COLO668 (cell line): Measurements from ENCODE around the gene PNMA8C.

ENCODE experiments used
- DNase-seq: peaks from one replicate; lab custom pipeline; 2025; ENCODE audit not compliant: unreplicated experiment; lab: John Stamatoyannopoulos, UW

Gene PNMA8C

DNA sequence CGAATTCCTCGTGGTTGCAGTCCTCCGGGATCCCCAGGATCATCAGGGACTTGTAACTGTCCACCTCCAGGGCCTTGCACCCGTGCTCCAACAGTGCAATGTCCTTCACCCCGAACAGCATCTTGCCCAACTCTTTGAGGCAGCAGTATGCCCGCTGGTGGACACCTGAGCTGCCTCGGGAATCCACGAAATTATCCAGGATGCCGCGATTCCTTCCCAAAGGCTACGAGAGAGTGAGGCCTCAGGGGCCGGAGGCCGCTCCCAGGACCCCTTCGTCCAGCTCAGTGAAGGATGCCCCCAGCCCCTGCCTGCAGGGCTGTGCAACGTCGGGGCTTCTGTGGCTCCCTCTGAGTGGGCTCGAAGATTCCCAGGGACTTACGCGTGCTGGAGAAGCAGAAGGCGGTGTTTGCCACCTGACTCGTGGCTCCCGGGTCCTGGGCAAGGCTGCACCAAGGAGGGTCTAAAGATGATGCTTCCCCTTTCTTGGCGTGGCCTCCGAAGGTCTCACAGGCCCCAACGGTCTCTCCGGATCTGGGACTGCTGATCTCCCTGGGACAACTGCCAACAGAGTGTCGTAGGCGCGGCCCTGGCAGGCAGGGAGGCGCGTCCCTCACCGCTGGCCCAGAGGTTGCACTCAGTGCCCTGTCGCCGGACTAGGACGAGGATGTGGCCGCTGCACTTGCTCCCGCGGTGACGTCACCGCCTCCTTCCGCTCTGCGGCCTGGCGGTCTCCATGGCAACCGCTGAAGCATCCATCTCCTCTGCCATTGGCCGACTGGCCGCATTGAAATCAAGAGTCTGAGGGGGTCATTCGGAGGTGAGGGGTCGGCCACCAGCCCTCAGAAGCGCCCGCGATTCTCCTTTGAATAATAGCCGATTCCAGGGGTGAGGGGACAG, at the start of gene PNMA8C:
Gene PNMA8C, minus strand, starts transcription at position 698 of the 897 bp plus-strand sequence. Its CDS starts 577 bp downstream, at position 121.
- DNase-seq: peak; percentile 63

- DNase-seq: no peak
Observed at GRCh38 chr19:46475986-46476385, 47.2 kb upstream of the PNMA8C start.

GRCh38 chr19:46474211-46474610, 45.5 kb upstream of the PNMA8C start:
- DNase-seq: no peak

DNA sequence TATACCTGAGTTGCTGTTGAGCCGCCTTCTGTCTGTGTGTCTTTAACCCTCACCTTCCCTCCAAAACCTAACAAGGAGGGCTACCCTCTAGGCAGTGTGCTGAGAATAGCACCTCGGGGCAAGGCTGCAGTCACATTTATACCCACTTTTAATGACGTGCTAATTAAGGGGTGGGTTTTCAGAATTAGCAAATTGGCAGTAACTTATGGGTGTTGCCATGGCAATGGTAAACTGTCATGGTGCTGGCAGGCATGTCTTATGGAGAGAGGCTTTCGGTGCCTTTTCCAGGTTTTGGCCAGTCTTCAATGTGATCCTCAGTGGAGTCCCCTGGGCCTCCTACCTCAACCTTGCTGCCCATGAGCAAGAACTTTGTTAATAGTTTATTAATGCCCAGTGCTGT, 43.9 kb upstream of the PNMA8C start:
- no peak for DNase-seq

GRCh38 chr19:46471811-46472543, 43.2 kb upstream of the PNMA8C start:
- DNase-seq: no peak

- DNase-seq: peak; percentile 55
Observed at GRCh38 chr19:46471116-46471733, 42.5 kb upstream of the PNMA8C start, which contains the start of gene PNMA8A. Gene PNMA8A (minus strand): TSS chr19:46471563. CDS start chr19:46471035, 528 bp downstream.

DNA sequence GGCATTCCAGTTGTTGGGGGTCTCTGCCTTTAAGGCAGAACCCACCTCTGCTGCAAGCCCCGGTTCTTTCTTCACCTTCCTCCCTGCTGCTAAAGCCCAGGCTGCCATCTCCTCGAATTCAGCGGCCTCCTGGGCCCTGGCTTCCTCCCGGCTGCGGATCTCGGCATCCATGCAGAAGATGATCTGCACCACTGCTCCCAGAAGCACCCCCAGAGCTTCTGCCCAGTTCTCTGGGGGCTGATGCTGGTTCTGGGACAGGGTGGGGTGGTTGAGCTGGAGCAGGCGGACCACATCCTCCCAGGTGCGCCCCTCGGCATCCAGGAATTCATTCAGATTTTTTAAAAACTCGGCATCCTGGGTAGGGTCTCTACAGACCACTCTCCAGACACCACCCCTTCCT, 41.6 kb upstream of the PNMA8C start:
- DNase-seq: no peak

GRCh38 chr19:46469541-46470185, 40.9 kb upstream of the PNMA8C start:
- DNase-seq: no peak

DNA sequence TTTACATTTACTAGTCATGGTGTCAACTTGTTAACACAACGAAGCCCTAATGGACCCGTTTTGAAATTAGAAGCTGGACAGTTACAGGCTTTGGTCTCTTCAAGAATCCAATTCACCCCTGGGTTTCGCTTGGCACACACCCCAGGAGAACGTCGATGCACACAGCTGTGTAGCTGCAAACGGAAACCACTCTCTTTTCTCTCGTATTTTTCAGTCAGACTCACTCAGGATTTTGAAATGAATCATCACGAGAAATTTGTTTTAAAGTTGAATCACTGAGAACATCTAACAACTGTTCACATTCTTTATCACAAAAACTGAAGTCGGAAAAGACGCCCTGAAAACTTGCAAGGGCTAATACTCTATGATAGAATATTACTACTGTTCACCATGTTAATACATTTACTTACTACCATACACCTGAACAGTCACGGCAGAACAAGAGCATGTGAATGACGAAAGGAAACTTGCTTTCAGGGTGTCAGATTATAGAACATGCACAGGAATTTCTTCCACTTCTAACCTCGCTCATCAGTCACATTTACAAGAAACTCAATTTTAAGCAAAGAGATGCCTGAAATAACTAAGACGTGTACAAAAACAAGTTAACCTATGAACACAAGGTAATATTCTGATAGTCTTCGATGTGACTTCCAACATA, 37.9 kb upstream of the PNMA8C start:
- no peak for DNase-seq

DNA sequence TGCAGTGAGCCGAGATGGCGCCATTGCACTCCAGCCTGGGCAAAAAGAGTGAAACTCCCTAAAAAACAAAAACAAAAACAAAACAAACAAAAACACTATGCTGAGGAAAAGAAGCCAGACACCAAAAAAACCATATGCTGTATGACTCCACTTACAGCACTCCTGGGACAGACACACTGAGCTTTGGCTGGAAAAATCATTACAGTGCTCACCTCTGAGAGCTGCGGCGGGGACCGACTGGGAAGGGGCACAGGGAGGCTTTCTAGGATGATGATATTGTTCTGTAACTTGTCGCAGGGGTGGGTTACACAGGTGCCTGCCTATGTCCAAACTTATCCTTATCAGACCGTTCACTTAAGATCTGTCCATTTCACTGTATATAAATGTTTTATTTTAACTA, 34.8 kb upstream of the PNMA8C start:
- no peak for DNase-seq

DNA sequence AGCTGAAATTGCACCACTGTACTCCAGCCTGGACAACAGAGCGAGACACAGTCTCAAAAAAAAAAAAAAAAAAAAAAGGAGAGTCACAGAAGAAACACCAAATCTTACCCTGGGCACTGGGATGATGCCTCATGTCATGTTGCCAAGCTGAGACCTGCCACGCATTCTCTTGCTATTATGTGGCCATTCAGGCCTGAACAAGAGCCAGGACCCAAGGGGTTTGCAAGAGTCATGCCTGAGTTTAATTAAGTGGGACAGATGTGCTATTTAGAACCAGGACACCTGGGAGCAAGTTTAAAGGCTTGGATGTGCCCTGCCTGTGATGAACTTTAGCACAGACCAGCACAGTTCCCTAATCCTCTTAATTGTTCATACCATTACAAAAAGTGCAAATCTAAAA, 32.8 kb upstream of the PNMA8C start:
- DNase-seq: no peak

- no peak for DNase-seq
Observed at GRCh38 chr19:46460981-46461380, 32.2 kb upstream of the PNMA8C start.

- DNase-seq: no peak
Observed at GRCh38 chr19:46460055-46460454, 31.3 kb upstream of the PNMA8C start.

- DNase-seq: no peak
Observed at GRCh38 chr19:46456930-46457329, 28.2 kb upstream of the PNMA8C start.

DNA sequence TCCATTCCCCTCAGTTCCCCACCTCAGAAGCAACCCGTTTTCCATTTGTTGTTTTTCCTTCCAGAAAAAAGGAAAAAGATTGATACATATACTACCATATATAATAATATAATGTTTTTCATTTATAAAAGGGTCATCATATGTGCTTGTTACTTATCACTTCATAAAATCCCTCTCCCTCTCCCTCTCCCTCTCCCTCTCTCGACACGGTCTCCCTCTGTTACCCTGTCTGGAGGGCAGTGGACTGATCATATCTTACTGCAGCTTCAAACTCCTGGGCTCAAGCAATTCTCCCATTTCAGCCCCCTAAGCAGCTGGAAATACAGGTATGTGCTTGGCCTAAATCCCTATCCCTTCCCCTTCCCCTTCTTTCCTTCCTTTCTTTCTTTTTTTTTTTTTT, 25.5 kb upstream of the PNMA8C start:
- DNase-seq: no peak

- no peak for DNase-seq
Observed at GRCh38 chr19:46453661-46454060, 24.9 kb upstream of the PNMA8C start.

- no peak for DNase-seq
Observed at GRCh38 chr19:46452186-46452585, 23.4 kb upstream of the PNMA8C start.

DNA sequence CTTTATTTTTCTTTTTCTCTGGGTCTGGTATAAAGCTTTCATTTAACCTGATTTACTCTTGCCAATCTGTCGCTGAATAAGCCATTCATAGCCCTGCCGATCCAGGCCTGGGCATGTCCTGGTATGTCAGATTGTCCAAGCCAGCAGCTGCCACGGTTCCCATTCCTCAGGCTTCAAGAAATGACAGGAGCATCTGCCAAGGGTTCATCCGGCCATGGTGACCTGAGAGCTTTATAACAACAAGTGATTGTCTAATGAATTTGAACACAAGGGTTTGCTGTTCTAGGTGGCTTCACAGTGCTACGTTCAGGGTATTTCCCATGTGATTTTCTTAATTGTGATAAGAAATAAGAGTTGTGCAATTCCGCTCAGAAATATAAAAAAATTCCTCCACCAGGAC, 22.6 kb upstream of the PNMA8C start:
- no peak for DNase-seq

DNA sequence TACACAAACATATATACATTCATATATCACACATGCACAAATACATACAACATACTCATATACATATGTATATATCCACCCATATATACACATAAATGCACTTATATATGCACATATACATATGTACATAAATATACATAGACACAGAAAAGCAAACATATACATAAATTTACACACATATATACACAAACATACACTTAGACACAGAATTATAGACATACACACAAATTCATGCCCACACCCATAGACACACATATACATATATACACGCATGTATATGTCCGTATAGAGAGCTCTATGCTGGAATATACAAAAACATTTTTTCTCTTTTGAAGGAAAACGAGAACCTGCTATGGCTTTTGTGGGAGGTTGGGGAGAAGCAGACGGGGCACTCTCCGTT, 22.0 kb upstream of the PNMA8C start:
- DNase-seq: no peak

GRCh38 chr19:46449228-46449627, 20.5 kb upstream of the PNMA8C start:
- no peak for DNase-seq

- DNase-seq: no peak
Observed at GRCh38 chr19:46448601-46449000, 19.9 kb upstream of the PNMA8C start.
